GM10248 (cell line): Measurements from ENCODE around the gene ZNF680.
"Not testable (repeated sequence)": the region's sequence is repeated elsewhere in the genome, so short reads cannot be mapped to it uniquely, and the experiment has no call there.

Experiments
- CTCF ChIA-PET: fragments of 300-600 bp; sonication (Branson Sonifier 250); formaldehyde crosslinking; extraction: SDS; loops from one replicate; lab custom pipeline; 2021; ENCODE audit warnings: antibody characterized with exemption; lab: Yijun Ruan, JAX
- POLR2A ChIA-PET: fragments of 350-650 bp; sonication (Branson Sonifier 250); formaldehyde crosslinking; extraction: SDS; loops from one replicate; lab custom pipeline; 2020; ENCODE audit warnings: antibody characterized with exemption; lab: Yijun Ruan, JAX
- DNase-seq: peaks from one replicate; pipeline ENCODE4 v3.0.0; 2012; ENCODE audit errors: extremely low spot score
- CTCF ChIP-seq: IDR thresholded peaks from 2 replicates; pipeline ENCODE4 v1.5.1; 2012; ENCODE audit warnings: mild to moderate bottlenecking, low read depth; ENCODE audit errors: extremely low read depth, missing control alignments, control extremely low read depth

Gene ZNF680

DNA sequence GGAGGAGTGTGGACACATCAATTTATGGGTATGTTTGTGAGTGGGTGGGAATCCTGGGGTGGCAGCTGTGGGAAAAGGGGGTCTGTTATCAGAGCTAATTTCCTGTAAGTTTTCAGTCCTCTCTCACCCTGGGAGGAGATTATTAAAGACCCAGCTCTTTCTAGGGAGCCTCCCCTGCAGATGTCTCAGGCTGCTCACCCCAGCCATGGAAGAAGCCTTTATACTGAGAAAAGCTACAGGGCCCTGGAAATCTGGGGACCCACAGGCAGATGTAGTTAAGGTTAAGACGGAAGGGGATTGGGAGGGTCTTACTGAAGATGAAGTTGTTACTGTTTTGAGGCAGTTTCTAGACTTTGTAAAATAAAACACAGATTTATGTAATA, 4.6 kb downstream of the ZNF680 start:
- DNase-seq = no peak

GRCh38 chr7:64557601-64558322, 5.1 kb downstream of the ZNF680 start:
- CTCF ChIA-PET = no interaction called here
- POLR2A ChIA-PET = no interaction called here
- no peak for DNase-seq
- no peak for TF ChIP-seq CTCF

More for the DNA sequence above, 4.6 kb downstream of the ZNF680 start:
- ChIA-PET POLR2A (no interaction called here), CTCF (no interaction called here)
- TF ChIP-seq CTCF = no peak

DNA sequence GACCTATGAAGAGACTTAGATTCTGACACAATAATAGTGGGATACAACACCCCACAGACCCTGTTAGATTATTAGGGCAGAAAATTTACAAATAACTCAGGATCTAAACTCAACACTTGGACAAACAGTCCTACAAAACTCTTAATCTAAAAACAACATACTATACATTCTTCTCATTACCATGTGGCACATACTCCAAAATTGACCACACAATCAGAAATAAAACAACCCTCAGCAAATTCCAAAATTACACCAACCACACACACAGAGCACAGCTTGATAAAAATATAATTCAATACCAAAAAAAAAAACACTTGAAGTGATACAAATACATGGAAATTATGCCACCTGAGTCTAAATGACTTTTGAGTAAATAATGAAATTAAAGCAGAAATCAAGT, 7.8 kb downstream of the ZNF680 start:
- ChIA-PET CTCF (no interaction called here), POLR2A (no interaction called here)
- no peak for DNase-seq
- no peak for TF ChIP-seq CTCF

GRCh38 chr7:64554188-64554587, 8.7 kb downstream of the ZNF680 start:
- POLR2A ChIA-PET, CTCF ChIA-PET, DNase-seq: not testable (repeated sequence)

DNA sequence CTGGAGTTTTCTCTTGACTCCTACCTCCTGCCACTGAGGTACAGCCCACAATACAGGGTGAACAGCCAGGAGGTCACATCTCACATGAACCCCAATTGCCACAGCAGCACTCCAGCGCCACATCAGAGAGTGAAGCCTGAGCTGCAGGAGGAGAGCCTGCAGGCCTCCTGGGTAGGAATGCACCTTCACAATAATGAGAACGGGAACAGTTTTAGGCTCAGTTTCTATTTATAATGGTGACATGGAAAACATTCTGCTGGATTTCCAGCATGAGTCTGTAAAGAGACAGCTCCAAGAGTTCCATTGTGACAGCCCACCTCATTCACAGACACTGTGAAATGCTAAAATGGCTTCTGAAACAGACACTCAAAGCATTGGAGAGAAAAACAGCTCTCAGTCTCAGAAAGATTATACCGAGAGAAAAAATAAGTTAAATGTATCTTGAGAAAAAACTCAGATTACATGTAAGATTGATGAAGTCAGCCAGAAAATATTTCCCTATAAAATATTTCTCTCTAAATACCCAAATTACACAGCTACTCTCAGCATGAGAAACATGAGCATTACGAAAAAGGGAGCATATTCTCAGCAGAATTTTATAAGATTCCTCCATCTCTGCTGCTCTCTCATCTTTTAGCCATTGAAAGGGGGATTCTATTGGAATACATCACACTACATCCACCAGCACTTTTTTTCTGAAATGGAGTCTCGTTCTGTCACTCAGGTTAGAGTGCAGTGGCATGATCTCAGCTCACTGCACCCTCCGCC, 11.3 kb downstream of the ZNF680 start:
- CTCF ChIA-PET = interaction anchor here (1.4 kb wide), 1 partner anchor 11 kb away, joined by 8 read pairs; the partner anchor contains the start of gene ZNF680

GRCh38 chr7:64544010-64544409, 18.9 kb downstream of the ZNF680 start:
- POLR2A ChIA-PET = interaction anchor here (0.6 kb wide), 1 partner anchor 318 kb away, joined by 3 read pairs; no protein-coding TSS in a partner anchor
- TF ChIP-seq CTCF = no peak
- no peak for DNase-seq
- CTCF ChIA-PET = no interaction called here

More for the DNA sequence above, 11.3 kb downstream of the ZNF680 start:
- POLR2A ChIA-PET = no interaction called here
- no peak for DNase-seq
- no peak for TF ChIP-seq CTCF
